Measurements from ENCODE around the gene UBR4.
"Not testable (repeated sequence)": the region's sequence is repeated elsewhere in the genome, so short reads cannot be mapped to it uniquely, and the experiment has no call there.

UBR4 gene

DNA sequence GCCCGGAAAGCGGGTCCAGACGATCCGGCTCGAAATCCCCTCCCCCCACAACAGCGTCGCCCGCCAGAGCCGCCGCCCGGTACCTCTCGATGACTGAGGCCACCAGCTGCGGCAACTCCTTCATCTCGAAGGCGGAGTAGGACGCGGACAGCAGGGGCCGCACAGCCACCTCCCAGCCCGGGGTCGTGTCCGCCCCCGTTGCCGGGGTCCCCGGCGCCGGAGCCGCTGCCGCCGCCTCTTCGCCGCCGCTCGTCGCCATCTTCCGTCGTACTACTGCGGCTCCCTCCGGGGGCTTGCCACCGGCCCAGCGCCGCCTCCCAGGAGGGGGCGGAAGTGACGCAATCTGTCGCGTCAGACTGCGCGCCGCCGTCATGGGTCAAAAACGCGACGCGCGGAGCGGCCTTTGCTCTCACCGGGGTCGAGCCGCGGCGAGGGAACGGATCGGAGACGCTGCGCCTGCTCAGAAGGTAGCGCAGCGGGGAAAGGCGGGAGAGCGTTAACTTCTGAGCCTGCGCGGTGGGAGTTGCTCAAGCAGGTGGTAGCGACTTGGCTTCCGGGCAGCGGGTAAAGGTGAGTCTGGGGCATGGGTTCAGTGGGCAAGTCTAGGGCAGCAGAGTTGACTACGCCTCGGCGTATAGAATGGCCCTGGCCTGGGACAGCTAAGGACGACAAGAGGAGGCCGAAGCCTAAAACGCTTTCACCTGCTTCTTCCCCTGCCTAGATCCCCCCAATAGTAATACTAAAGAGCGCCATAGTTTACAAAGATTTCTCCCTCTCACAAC is at the start of gene UBR4:
Gene UBR4 (minus strand): TSS at position 277 of the 782 bp plus-strand sequence. CDS start 18 bp downstream, at position 259.
- DNase-seq = peak; percentile 96

DNA sequence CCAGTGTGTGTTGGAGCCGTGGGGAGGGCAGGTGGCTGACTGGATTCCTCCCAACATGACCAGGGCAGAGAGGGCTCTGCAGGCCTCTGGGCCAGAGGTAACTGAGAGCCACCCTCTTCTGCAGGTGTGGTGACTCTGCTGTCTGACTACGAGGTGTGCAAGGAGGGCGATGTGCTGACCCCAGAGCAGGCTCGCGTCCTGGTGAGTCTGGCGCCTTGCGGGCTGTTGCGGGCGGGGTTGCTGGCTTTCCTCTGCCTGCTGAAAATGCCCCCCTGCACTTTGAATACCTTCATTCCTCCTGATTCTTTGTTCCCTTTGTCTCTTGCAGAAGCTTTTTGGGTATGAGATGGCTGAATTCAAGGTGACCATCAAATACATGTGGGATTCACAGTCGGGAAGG is 48.3 kb upstream of the UBR4 start:
- no peak for DNase-seq

DNA sequence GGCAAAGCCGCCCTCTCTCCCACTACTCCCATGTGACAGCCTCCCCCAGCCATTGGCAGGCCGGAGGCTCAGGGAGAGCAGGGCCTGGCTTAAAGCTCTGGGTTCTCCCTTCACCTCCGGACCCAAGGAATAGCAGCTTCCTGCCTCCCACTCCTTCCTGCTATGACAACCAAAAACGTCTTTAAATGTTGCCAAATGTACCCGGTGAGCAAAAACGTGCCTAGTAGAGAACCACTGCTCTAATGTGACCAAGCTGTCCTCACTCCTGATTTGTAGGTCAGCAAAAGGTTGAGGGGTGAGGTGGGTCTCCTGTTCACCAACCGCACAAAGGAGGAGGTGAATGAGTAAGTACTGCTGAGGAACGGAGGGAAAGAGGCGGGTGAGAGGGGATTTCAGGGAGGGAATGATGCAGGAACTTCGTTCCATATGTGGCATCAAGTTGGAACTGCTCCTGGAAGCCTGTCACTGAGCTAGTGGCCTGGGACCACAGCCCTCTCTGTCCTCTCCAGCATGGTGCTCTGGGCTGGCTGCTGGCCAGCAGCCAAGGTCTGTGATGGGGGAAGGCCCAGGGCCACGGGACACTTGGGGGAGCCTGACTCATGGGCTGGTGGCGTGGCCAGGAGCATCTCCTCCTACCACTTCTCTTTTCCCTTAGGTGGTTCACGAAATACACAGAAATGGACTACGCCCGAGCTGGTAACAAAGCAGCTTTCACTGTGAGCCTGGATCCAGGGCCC is 47.3 kb upstream of the UBR4 start:
- DNase-seq = no peak

DNA sequence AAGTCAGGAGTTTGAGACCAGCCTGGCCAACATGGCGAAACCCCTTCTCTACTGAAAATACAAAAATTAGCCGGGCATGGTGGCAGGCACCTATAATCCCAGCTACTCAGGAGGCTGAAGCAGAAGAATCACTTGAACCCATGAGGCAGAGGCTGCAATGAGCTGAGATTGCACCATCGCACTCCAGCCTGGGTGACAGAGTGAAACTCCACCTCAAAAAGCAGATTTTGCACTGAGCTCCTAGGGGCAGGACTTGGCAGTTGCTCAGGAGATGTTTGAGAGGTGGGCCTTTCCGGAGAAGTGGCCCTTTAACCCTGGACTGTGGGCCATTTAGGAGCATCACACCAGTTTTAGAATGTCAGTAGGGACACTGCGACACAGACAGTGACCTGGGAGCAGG is 46.2 kb upstream of the UBR4 start:
- not testable (repeated sequence) for DNase-seq

DNA sequence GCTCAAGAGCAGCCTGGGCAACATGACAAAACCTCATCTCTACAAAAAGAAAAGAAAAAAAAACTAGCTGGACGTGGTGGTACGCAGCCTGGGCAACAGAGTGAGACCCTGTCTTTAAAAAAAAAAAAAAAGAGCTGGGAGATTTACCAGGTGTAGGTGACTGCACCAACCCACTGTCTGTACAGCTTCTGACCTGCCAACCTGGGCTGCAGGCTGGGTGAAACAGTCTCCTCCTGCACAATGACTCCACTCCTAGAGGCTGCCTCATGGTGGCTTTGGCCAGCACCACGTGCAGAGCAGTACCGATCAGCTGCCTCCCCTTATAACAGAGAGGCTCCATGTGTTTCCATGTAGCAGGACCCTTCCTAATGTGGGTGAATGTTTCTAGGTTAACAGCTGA is 45.2 kb upstream of the UBR4 start:
- no peak for DNase-seq

DNA sequence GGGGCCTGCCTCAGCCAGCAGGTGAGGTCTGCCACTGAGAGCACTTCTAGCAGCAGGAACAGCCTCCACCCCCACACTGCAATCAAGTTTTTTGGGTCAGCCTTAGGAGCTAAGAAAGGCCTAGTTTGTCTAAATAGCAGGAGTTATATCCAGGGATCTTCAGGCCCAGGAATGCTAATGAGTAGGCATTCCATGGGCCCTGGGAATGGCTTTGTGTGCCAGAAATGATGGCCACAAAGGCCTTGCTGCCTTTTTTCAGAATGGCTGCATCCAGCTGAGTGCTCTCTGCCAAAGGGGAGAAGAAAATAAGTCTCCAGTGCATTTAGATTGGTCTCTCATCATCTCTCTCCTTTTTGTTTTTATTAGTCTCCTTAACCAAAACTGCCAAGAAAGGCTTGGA is 44.4 kb upstream of the UBR4 start:
- DNase-seq = no peak

DNA sequence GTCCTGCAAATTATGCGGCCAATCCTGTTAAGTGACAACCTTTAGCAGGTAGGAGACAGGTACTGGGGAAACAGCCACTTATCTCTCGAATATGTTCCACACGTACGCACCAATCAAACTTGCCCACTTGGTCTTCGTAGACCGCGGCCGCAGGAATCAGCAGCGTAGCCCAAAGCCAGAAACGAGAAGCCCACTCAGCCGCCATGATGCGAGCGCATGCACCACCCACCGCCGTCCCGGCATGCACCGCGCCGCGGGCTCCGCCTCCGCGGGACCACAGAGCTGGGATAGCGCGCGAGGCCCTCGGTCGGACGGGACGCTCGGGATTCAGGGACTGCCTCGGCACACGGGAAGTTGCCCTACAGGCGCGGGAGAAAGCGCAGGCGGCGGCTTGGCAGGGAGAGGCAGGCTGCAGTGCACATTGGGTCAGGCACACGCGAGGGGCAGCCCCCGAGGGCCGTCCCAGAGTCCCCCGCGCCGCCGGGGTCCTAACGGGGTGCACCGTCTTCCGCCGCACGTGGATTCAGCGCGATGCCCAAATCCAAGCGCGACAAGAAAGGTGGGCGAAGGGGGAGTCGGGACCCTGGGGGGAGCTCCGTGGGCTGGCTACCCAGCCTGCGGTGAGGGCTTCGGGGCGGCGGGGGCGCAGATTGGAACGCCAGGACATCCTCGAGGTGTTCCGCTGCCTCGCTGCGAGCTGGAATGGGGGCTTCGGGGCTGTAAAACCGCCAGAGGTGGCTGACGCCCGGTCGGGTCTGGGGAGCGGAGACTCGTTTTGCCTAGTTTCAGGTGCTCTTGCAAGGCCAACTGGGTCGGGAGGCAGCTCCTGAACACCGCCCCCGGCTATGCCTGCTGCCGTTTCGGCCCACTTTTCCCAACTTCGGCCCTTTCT is 41.5 kb upstream of the UBR4 start, which contains the start of the genes EMC1 and MRTO4:
Gene EMC1 (minus strand): TSS at position 220 of the 892 bp plus-strand sequence. CDS start 15 bp downstream, at position 205.
Gene MRTO4 (plus strand): TSS at position 501 of the 892 bp plus-strand sequence. CDS start 31 bp downstream, at position 532.
- DNase-seq = peak; percentile 70

DNA sequence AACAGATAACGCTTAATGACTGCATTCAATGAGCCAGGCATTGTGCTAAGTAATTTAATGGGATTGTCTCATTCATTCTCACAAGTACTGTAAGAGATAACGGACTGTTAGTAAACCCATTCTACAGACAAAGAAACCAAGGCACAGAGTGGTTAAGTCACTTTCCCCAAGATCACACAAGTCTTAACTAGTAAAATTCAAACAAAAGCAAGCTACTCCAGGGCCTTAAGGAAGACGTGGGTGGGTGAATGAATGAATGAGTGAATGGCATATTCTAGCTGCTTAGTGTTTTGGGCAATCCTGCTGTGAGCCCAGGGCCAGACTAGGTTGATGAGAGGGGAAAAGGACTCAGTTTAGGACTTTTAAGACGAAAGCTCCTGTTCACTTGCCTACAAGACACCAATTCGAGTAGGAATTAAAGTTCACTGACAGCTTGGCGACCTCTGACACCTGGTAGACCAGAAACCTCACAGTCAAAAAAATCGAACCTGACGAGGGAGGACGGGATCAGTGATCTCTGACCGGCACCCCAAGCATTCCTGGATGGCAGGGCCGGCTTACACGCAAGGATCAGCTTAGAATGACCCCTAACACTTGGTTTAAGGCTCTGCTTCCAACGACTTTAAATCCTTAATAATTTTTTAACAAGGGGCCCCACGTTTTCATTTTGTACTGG is 40.7 kb upstream of the UBR4 start:
- DNase-seq = no peak

DNA sequence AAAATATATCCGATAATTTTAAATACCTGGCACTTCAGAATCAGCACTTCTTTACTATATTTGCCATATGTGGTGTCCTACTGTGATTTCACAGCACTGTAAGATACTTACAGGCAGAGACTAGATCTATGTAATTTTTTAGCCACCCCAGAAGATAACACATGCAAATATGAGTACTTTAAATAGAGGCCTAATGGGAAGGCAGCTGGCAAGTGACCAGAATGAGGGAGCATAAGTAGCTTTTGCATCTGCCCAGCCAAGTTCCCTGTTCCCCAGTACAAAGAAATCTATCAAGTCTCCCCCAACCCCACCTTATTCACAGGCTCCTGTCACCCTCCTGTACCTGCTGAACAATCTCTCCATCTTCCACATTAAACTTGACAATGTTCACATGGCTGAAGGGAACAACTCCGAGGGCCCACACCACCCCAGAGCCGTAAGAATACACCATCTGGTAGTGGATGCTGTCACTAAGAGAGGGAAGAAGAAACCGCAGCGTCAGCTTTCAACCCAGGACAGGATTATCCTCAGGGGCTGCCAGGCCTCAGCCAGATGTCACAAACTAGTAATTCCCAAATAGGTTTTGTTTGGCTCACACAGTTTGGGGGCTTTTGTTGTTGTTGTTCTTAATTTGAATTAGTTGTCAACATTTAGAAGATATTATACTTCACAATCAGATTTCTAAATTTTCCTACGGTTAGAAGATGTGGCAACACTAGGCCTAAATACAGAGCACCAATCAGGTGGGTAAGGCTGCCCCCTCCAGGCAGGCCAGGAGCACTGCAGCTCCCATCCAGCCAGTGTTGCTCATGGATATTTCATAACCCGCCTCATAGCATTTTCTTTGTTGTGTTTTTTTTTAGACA is 30.8 kb upstream of the UBR4 start:
- no peak for DNase-seq

DNA sequence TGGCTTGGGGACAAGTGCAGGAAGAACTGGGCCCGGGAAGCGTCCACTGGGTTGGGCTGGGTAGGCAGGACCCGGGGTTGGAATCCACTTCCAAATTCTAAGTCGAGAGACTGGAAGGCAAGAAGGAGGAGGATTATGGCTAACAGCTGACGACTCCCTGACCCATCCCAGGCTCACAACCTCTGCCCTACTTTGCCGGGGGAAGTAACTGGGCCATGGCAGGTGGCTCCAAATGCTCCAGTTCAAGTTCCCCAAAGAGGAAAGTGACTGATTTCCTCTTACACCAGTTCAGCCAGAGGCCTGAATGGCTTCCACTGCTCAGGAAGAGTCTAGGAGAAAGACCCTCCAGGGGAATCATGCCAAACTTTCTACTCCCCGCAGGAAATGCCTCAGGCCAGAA is 29.8 kb upstream of the UBR4 start:
- no peak for DNase-seq

DNA sequence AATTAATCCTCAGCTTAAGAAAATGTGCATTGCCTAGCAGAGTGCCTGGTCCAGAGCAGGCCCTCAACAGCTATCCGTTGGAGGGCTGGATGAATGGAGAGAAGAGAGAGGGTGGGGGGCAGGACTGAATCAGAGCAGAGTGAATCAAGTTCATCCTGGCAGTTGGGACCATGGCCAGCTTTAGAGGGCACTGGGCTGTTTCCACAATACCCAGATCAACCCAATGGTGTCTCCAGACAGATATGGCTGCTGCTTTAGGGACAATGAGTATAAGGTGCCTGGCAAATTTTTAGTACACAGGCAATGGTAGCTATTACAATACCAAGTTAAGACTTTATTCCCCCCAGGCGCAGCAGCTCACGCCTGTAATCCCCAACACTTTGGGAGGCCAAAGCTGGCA is 24.2 kb upstream of the UBR4 start:
- no peak for DNase-seq

DNA sequence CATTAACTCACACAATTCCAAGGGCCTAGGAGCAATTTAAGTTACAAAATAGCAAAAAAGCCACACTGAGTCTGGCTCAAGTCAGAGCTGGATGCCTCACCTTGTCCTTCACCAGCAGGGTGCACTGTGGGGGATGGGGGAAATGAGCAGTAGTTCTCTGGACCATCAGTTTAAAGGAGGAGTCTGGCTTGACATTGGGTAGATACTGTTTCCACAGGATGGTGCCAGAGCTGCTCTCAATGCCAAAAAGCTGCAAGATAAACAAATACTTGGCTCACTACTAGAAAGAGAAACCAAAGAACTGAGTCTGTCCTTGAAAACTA is 22.4 kb upstream of the UBR4 start:
- DNase-seq = no peak

DNA sequence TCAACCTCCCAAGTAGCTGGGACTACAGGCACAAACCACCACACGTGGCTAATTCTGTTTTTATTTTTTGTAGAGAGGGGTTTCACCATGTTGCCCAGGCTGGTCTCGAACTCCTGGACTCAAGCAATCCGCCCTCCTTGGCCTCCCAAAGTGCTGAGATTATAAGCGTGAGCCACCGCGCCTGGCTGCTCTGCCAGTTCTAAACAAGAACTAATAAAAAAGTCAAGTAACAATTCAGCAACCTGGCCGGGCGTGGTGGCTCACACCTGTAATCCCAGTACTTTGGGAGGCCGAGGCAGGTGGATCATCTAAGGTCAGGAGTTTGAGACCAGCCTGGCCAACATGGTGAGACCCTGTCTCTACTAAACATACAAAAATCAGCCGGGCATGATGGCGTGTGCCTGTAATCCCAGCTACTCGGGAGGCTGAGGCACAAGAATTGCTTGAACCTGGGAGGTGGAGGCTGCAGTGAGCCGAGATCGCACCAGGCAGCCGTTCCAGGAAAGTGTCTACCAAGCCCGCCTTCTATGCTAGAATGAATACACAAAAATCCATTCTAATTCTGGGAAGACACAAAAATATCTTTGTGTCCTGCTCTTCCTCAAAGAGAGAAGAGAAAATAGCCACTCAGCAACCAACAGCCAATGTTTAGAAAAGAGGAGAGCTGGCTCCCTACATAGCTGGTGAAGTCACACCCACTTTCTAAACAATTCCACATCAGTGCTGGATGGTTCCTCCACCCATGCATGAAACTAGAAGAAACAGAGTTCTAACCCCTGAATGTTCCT is 21.9 kb upstream of the UBR4 start:
- not testable (repeated sequence) for DNase-seq

DNA sequence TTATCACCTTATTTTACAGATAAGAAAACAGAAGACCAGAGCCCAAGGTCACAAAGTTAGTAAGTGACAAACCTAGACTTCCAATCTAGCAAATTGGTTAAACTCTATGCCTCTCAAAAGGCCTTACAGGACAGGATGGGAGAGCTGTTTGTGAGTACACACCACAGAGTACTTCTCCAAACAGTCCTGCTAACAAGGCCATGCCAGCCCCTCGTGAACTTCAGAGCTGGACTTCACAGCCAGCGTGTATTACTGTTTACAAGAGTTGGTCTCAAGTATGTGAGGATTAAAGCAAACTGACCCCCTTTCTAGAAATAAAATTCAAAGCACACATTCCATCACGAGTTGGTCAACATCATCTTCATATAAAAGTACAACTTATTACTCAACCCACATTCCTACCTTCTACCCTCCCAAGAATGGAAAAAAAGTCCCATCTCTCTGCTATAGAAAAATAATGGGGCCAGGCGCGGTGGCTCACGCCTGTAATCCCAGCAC is 19.8 kb upstream of the UBR4 start:
- no peak for DNase-seq

DNA sequence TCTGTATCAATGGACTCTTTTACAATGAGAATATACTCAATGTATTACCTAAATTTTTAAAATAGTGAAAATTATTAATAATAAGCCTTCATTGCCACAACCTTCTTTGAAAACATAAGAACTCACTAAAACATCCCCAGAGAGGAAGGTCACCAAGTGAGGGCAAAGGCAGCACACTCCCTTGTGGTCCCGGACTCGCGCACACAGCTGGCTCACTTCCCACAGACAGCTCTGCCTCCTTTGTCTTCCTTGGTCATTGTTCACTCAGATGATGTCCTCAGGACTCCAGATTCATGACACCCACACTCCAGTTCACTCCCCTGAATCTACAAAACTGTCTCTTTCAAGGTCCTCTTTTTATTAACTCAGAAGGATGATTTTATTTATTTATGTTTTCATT is 19.2 kb upstream of the UBR4 start:
- no peak for DNase-seq

DNA sequence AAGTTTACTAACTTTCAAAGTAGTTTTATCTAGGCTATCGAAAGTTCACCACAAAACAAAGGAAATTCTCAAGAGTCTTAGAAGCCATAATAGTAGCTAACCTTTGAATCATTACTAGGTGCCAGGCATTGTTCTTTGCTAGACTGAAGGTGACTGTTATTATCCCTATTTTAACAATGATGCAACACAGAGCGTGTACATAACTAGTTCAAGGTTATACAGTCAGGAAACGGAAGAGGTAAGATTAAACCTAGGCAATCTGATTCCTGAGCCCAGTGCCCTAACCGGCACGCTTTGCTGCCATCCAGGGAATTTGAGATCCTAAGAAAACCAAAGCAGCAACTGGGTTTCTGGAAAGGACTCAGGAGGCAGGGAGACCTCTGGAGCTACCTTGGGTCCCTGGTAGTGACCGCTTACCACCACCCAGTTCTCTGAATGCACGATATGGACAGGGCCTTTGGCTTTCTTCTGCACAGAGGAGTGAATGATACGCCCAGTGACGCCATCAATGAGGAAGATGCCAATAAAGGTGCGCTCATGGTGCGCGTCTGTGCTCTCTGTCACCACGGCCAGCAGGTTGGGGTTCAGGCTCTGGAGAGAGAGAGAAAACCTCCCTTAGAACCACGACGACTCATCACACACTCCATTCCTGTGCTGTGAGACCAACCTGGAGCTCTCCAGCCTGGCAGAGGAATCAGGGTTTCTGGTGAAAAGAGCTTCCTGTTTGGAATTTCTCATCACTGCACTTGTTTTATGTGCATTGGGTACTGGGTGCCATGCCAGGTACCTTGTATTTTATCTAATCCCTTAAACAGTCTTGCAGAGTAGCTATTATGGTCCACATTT is 13.1 kb upstream of the UBR4 start:
- DNase-seq = no peak

DNA sequence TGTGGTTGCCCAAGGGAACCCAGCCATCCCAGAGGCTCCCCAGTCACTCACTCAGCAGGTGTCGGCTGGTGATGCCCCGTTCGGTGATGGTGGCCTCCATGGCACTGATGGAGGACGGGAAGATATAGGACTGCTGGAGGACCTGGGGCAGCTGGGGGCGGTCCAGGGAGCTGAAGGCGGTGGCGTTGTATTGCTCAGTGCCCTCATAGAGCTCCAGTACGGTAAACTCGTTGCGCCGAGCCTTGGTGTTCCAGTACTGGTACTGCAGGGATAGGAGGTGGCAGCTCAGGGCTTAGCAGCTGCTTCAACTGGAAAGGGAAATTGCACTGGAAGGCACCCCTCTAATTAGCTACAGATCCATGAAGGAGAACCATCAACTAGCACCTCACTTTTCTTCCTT is 12.5 kb upstream of the UBR4 start:
- DNase-seq = no peak

DNA sequence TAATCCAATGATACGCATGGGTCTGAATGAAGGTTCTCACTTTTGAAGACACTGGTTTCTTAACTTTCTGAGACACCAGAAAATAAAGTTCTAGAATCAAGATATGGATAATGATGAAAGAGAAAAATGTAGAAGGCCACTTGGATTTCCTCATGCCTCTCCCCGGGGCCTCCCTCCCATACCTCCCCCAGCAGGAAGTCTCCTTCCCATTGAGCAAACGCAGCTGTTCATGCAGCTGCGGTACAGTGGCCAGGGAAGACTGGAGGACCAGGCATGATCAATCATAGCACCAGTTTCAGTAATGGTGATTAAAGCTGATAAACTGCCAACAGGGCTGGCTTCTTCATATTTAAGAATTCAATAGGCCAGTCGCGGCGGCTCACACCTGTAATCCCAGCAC is 10.9 kb upstream of the UBR4 start:
- DNase-seq = no peak

DNA sequence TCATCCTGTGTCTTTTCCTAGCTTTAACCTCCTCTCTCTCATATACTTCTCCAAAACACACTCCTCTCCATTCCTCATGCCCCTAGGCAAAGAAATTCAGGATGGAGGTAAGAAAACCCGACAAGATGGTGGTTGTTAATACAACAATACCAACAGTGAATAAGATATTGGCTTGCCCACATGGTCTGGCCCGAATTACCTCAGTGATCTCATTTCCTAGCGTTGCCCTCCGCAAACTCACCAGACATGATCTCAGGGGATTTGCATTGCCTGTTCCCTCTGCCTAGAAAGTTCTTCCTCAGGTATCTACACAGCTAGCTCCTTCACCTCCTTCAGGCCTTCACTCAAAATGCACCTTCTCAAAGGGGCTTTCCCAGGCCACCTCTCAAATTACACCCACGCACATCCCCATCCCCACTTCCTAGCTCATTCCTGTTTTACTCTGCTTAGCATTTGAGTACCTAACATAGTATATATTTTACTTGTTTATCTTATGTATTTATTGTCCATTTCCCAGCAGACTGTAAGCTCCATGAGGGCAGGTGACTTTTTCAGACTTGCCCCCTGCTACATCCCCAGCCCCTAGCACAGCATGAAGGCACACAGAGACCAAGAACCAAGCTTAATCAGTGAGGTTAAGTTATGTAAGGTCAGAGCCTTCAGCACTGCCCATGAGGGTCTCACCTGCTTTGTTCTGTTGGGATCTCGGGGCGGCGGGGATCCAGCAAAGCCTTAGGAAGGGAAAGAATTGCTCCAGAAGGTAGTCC is 10.2 kb upstream of the UBR4 start:
- DNase-seq = no peak
